HG03103 (cell line): ENCODE measurements around the gene TAS2R46.
"Not testable (repeated sequence)": the region's sequence is repeated elsewhere in the genome, so short reads cannot be mapped to it uniquely, and the experiment has no call there.

Experiments
- ATAC-seq: cut with Tn5 transposase; IDR thresholded peaks from one replicate; pipeline ENCODE4 v1.9.1; 2021; ENCODE audit warnings: low read depth; ENCODE audit not compliant: unreplicated experiment

The TAS2R46 gene

GRCh38 chr12:11062194-11062593 is at the start of gene TAS2R46:
Gene TAS2R46 (minus strand): TSS chr12:11062294. CDS start chr12:11062294, 0 bp downstream.
- not testable (repeated sequence) for ATAC-seq

GRCh38 chr12:11111213-11111612 is 49.1 kb upstream of the TAS2R46 start:
- not testable (repeated sequence) for ATAC-seq

GRCh38 chr12:11108862-11109261 is 46.8 kb upstream of the TAS2R46 start:
- ATAC-seq: no peak

GRCh38 chr12:11107719-11108118 is 45.6 kb upstream of the TAS2R46 start:
- ATAC-seq: no peak

- ATAC-seq: no peak
Observed at GRCh38 chr12:11106288-11106687, 44.2 kb upstream of the TAS2R46 start.

- no peak for ATAC-seq
Observed at GRCh38 chr12:11105546-11105945, 43.5 kb upstream of the TAS2R46 start.

- ATAC-seq: peak; percentile 65
Observed at GRCh38 chr12:11094910-11095309, 32.8 kb upstream of the TAS2R46 start.

- ATAC-seq: no peak
Observed at GRCh38 chr12:11092128-11092527, 30.0 kb upstream of the TAS2R46 start, which contains the start of gene TAS2R43. Gene TAS2R43 (minus strand): TSS chr12:11092313. CDS start chr12:11092229, 84 bp downstream.

- no peak for ATAC-seq
Observed at GRCh38 chr12:11089246-11089645, 27.2 kb upstream of the TAS2R46 start.

GRCh38 chr12:11085419-11085818 is 23.3 kb upstream of the TAS2R46 start:
- ATAC-seq: peak; percentile 71

- no peak for ATAC-seq
Observed at GRCh38 chr12:11081987-11082386, 19.9 kb upstream of the TAS2R46 start.

- ATAC-seq: no peak
Observed at GRCh38 chr12:11078246-11078645, 16.2 kb upstream of the TAS2R46 start.

- no peak for ATAC-seq
Observed at GRCh38 chr12:11075642-11076041, 13.5 kb upstream of the TAS2R46 start.

- ATAC-seq: no peak
Observed at GRCh38 chr12:11071414-11071813, 9.3 kb upstream of the TAS2R46 start.

GRCh38 chr12:11070999-11071398 is 8.9 kb upstream of the TAS2R46 start:
- ATAC-seq: no peak

- ATAC-seq: no peak
Observed at GRCh38 chr12:11069854-11070365, 7.8 kb upstream of the TAS2R46 start.

- no peak for ATAC-seq
Observed at GRCh38 chr12:11067514-11067913, 5.4 kb upstream of the TAS2R46 start.

GRCh38 chr12:11059784-11060183 is 2.3 kb downstream of the TAS2R46 start:
- ATAC-seq: no peak

- ATAC-seq: no peak
Observed at GRCh38 chr12:11059041-11059440, 3.1 kb downstream of the TAS2R46 start.

GRCh38 chr12:11055306-11055705 is 6.8 kb downstream of the TAS2R46 start:
- no peak for ATAC-seq

GRCh38 chr12:11049806-11050531 is 12.1 kb downstream of the TAS2R46 start:
- ATAC-seq: not testable (repeated sequence)

GRCh38 chr12:11041366-11041765 is 20.7 kb downstream of the TAS2R46 start:
- not testable (repeated sequence) for ATAC-seq
